HG03280 (cell line): Measurements from ENCODE around the gene GUCA2A.

Experiments used
- ATAC-seq: cut with Tn5 transposase; IDR thresholded peaks from one replicate; pipeline ENCODE4 v1.9.1; 2021; ENCODE audit warnings: mild to moderate bottlenecking, moderate library complexity; ENCODE audit not compliant: unreplicated experiment

GUCA2A gene

DNA sequence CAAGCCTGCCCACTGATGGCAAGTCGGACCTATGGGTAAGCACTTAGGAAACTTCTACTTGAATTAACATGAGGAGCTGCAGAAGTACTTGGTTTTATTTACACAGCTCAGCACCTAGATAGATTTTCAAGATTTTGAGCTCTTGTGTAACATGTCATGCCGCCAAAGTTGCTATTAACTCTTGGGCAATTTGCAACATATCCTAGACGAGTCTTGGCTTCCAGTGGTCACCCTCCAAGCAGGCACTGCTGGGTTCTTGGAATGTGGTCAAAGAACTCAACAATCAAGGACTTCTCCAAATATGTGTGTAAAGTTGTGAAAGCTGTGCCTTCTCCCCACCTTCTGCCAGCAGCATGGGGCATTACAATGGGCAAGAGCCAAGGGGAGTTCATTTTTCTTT lies 29.1 kb downstream of the GUCA2A start:
- ATAC-seq = no peak

DNA sequence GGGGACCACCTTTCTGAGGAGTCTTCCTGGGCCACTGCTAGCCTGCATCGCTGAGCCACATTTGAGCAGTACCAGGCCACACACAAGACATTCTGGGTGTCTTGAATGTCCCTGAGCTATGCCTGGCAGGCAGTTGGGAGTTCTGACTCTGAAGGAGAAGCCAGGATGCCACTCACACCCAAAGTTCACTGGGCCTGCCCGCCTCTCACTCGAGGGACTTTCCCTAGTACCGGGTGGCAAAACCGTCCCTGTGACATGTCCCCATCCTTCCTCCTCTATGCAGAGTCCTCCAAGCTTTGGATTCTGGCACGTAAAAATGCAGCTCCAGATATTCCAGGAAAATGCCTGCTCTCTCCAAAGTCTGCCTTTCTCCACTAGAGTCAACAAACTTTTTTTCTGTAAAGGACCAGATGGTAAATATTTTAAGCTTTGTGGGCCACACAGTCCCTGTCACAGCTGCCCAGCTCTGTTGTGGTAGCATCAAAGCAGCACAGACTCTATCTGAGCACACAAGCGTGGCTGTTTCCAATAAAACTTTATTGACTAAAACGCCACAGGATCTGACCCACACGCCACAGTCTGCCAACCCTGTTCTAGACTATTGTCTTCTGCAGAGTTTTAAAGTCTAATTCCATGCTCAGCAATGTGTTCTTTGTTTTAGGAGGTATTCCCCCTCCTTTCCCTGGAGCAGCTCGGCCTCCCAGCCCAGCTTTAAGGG lies 30.6 kb downstream of the GUCA2A start:
- no peak for ATAC-seq

DNA sequence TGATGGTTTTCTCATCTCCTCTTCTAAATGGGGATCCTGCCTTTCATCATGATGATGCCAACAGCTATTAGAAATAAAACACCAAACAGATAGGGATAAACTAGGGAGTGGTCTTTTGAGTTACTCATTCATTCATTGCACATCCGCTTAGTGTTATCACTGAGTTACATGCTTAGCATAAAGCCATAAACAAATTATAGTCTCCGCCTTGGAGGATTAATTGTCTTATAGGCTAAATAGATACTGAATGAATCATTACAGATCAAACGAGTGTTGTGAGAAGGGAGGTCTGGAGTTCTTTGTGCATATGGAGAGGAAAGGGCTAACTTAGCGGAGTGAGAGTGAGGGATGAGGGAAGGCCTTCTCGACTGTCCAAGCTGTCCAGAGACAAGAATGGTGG lies 31.2 kb downstream of the GUCA2A start:
- ATAC-seq = no peak

DNA sequence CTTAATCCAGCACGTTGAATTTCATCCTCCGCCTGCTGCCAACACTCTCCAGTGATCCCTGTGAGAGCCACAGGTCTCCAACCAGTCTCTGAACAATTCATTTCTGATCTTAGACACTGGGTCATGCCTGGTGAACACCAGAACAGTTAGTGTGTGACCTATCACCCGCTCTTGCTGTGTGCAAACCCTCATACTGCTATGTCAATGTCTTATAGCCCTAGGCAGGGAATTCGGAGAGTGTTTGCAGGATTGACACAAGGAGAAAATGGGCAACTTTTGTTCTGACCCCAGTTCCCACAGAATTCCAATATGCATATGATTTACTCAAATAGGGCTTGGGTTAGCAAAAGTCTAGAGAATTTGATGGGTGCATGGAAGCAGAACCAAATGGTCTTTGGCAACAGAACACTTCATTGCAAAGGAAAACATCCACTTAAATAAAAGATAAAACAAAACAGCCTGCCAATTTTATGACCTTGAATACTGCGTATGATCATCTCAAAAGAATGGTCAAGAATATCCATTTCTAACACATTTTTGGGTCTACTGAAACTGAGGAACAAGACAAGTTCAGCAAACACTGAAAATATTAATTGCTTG lies 34.4 kb downstream of the GUCA2A start:
- no peak for ATAC-seq

DNA sequence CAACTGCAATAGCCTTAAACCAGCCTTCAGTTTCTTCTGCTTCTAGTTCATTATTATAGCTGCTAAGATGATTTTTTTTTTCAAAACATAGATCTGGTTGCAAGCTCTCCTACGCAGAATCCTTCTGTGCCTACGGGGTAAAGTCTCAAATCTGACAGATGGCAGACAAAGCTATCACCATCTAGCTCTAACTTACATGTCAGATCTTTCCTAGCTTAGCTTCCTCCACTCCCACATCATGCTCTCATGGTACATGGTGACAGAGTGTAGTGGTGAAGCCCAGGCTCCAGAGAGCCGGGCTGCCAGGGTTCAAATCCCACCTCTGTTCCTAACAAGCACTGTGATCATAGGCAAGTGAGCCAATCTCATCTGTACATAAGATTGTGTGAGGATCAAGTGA lies 35.6 kb downstream of the GUCA2A start:
- ATAC-seq = no peak

DNA sequence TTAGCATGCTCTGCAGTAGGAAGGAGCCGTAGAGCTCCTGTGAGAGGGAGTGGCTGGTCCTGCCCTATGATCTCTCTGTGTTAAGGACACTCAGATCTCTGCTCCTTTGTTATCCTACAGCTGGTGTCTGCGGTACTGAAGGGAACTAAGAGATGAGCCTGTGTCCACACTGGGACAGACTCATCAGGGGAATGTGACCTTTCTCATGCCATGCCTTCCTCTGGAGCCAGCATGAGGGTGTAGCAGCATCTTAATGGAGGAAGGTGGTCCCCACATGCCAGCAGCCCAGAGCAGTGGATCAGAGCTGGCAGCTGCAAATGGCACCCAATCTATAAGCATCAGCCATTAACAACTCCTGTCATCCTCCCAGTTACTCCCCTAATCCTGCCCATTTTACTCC lies 36.0 kb downstream of the GUCA2A start:
- no peak for ATAC-seq

DNA sequence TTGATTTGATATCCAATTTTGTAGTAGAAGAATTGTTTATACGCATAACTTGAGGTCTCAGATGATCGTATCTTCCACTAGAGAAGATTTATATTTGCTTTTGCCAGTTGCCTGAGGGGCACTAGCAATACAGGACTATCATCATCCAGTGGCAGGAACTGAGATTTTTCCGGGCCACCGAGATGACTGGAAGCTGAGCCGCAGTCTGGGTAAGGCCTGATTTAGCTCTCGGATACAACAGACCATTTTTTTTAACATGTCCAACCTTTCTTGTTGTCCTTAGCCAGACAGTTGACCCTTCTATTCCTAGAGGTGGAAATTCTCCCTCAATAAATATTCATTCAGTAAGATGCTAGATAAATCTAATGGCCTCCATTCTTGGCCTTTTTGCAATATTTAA lies 36.8 kb downstream of the GUCA2A start:
- ATAC-seq = no peak

DNA sequence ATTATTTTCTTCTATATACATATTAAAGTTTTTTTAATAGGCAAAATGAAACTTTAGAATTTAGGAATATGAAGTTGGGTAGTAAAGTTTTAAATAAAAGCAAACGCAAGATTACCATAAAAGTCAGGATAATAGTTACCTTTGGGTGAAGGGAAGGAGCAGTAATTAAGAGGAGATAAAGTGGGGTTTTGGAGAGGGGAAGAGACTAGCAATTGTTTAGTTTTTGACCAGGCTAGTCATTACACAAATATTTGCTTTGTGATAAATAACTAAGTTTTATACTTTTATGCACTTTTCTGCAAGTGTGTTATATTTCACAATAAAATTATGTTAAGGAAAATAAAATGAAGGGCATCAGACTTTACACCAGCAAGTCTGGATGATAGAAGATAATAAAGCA lies 39.0 kb downstream of the GUCA2A start:
- ATAC-seq = no peak

DNA sequence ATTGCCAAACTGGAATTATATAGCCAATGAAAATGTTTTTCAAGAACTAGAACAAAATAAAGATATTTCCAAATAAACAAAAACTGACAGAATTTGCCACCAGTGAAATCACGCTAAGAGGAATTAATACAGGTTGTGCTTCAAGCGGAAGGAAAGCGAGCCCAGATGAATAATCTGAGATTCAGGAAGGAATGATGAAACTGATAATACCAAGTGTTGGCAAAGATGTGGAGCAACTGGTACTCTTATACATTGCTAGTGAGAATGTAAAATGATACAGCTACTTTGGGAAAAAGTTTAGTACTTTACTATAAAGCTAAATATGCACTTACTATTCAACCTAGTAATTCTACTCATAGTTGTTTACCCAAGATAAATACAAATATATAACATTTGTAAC lies 42.1 kb downstream of the GUCA2A start:
- ATAC-seq = no peak

DNA sequence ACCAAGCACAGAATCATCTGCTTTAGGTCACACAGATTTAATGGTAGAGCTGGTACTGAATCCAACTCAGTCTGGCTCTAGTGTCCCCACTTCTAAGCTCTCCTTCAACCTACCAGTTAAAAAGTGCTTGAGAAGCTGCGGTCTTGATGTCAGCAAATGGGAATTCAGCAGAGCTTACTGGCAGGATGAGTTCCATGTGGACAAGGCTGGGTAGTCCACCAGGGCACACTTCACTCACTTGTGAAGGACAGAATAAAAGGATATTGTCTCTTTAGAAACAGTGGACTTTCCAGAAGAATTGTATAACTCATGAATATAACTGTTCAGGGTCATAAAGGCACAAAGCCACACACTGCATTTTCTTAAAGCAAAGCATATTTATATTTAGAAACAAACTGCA lies 46.4 kb downstream of the GUCA2A start:
- no peak for ATAC-seq

DNA sequence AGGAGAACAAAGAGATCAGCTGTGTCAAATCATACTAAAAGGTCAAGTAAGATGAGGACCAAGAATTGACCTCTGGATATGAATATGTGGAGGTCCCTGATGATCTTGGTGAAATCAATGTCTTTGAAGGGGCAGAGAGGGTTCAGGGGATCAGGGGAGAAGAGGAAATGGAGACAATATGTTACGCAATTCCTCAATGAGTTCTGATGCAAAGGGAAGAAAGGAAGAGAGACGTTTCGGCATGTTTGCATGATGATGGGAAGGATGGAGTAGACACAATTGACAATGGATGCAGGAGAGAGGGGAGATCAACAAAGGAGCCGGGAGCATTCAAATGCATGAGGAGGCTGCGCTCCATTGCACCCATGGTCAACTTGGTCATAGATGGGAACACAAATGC lies 47.3 kb downstream of the GUCA2A start:
- ATAC-seq = no peak

DNA sequence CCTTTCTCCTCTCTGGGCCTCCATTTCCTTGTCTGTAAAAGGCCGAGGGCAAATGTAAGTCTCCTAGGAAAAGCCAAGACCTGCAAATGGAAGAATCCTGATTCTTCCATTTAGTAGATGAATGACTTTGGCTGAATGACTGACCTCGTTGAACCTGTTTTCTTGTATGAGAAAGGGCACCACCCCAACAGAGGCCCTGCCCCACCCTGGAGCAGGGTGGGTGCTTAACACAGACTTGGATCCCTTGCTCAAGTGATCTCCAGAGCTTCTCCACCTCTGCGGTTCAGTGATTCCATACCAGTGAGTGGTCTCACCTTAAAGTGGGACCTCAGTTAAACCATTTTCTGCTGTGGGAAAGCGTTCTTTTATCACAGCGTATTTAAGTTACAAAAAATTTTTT lies 50.3 kb downstream of the GUCA2A start:
- no peak for ATAC-seq
